HG03442 (cell line): Measurements from ENCODE around the gene FAF1.
"Not testable (repeated sequence)": the region's sequence is repeated elsewhere in the genome, so short reads cannot be mapped to it uniquely, and the experiment has no call there.

Source experiments
- ATAC-seq: cut with Tn5 transposase; IDR thresholded peaks from one replicate; pipeline ENCODE4 v1.9.1; 2021; ENCODE audit warnings: mild to moderate bottlenecking, moderate library complexity; ENCODE audit not compliant: unreplicated experiment

Gene FAF1

DNA sequence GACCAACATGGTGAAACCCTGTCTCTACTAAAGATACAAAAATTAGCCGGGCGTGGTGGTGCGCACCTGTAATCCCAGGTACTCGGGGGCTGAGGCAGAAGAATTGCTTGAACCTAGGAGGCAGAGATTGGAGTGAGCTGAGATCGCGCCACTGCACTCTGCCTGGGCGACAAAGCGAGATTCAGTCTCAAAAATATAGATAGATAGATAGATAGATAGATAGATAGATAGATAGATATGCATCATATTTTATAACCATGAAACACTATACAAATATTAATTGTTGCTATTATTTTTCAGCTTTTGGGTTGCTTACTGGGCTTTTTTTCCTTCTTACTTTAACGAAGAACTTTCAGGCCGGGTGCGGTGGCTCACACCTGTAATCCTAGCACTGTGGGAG, 4.8 kb upstream of the FAF1 start:
- ATAC-seq: no peak

DNA sequence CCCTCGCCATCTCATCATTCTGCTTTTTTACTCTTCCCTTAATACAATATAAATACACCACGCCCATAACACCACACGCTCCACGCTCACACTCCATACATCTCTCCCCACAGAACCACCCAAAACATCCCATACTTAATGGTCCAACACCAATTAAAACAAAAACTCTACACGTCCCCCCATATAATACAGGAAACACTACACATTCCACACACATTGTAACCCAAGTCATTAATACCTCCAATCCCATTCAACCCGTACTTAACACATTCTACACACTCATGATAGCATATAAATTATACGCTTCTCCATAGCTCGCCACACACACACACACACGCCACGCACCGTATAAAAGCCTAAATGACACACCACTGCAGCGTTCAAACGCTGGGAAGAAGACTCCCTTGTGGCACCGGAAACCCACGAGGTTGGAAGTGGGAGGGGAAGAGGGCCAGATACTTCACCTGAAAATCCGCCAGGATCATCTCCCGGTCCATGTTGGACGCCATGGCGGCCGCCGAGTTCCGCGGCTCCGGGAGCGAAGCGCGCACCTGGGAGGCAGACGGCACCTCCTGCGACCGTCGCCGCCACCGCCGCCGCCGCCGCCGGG, 659 bp downstream of the FAF1 start:
- ATAC-seq: no peak

DNA sequence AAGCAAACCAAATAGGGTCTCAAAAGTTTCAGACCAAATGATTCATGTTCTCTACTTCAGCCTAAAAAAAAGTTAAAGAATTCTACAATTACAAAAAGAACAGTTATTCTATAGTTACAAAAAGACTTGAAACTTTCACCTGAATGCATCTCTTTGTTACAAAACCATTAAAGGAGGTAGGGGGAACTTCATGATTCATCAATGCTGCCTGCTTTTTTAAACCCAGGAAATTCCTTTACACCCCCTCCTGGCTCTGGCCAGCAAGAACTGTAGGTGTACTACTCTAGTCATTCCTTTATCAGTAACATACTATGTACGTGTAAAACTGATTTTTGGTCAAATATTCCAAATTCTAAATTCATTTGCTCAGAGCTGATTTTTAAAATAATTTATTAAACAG, 5.0 kb downstream of the FAF1 start:
- no peak for ATAC-seq

DNA sequence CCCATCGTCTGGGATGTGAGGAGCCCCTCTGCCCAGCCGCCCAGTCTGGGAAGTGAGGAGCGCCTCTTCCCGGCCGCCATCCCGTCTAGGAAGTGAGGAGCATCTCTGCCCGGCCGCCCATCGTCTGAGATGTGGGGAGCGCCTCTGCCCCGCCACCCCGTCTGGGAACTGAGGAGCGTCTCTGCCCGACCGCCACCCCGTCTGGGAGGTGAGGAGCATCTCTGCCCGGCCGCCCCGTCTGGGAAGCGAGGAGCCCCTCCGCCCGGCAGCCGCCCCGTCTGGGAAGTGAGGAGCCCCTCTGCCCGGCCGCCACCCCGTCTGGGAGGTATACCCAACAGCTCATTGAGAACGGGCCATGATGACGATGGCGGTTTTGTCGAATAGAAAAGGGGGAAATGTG, 7.5 kb downstream of the FAF1 start:
- not testable (repeated sequence) for ATAC-seq

DNA sequence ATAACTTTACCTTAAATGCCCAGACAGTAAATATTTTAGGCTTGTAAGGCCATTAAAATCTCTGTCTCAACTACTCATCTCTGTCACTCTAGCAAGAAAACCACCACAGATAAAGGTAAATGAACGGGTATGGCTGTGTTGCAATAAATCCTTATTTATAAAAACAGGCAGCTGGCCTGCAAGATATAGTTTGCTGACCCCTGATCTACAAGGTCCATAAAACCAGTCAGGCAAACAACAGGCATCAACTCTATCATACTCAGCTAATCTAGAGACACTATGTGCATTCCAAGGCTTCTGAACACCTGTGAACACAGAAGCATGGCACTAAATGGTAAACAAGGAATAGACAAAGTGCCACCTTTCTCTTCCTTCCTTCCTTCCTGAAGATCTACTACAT, 9.7 kb downstream of the FAF1 start:
- no peak for ATAC-seq

DNA sequence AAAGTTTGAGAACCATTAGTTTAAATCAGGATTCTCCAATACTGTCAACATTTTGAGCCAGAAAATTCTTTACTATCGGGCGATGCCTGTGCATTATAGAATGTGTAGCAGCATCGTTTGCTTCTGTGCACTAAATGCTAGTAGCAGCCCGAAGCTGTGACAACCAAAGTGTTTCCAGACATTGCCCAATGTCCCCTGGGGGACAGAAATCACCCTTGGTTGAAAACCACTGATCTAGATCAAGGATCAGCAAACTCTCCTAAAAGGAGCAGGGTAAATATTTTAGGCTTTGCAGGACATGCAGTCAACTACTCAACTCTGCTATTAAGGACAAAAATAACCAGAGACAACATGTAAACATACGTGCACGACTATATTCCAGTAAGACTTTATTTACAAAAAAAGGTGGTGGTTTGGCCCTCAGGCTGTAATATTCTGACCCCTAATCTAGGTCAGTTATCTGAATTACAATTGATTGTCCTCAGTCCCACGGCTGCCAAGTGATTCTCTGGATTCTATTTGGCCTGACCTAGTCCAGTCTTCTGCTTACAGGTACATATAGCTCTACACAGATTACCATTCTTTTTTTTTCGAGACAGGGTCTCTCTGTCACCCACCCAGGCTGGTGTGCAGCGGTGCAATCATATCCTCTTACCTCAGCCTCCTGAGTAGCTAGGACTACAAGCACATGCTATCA, 10.6 kb downstream of the FAF1 start:
- no peak for ATAC-seq

DNA sequence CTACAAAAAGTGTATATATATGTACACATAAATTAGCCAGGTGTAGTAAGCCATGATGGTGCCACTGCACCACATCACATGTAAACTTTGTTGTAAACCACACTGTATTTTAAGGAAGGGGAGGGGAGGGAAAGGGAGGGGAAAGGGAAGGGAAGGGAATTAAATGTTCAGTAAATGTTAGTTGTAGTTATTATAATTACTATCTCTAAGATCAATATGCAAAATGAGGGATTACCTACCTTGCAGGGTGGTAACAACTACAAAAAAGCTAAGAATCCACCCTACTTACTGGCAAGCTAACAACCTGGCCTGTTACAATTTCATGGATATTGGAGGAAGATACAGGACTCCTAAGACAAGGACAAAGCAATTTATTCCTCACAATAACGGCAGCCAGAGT, 17.7 kb downstream of the FAF1 start:
- ATAC-seq: no peak

DNA sequence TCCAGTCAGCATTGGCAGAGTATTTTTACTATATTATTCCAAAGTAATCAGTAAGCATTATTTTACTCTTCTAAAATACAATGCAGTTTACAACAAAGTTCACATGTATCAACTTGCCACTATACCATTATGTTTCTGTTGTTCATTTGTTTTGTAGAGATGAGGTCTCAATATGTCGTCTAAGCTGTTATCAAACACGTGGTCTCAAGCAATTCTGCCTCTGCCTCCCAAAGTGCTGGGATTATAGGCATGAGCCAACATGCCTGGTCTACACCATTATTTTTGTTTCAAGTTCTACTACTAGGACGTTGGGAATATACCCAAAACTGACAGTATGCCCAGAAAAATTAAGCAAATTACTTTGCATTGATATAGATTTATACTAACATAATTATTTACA, 19.8 kb downstream of the FAF1 start:
- no peak for ATAC-seq

DNA sequence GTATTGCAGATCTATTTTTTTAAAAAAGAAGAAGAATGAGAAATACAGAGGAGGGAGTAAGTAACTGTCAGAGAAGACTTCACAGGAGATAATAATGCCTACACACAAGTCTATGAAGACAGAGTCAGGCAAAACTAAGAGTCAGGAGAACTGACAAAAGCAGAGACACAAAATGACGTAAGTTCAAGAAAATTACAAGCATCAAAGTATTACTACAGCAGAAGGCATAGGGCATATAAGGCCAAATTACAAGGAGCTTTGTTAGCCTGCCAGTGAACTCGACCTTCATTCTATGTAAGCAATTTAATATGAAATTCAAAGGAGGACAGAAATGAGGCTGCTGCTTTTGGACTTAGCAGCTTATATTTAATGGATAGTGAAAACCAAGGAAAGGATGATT, 23.7 kb downstream of the FAF1 start:
- ATAC-seq: no peak

DNA sequence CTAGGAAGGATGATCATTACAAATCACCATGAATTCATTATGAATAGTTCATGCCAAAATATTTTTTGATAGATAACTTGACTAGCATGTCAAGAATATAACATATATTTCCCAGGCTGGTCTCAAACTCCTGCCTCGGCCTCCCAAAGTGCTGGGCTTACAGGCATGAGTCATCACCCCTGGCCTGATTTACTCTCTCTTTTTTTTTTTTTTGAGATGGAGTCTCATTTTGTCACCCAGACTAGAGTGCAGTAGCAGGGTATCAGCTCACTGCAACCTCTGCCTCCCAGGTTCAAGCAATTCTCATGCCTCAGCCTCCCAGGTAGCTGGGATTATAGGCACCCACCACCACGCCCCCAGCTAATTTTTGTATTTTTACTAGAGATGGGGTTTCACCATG, 24.8 kb downstream of the FAF1 start:
- not testable (repeated sequence) for ATAC-seq

DNA sequence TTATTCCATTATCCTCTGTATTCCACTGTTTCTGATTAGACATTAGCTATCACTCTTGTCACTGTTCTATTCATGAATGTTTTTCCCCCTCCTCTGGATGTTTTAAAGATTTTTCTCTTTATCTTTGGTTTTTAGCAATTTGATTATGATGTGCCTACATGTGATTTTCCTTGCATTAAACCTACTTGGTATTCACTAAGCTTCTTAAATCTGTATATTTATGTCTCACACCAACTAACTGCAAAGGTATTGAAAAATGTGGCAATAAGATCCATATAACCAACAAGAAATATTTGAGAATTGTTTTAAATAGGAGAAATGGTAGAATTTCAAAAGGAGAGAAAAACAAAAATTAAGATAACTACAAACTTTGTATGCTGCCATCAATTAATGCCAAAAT, 25.2 kb downstream of the FAF1 start:
- no peak for ATAC-seq

DNA sequence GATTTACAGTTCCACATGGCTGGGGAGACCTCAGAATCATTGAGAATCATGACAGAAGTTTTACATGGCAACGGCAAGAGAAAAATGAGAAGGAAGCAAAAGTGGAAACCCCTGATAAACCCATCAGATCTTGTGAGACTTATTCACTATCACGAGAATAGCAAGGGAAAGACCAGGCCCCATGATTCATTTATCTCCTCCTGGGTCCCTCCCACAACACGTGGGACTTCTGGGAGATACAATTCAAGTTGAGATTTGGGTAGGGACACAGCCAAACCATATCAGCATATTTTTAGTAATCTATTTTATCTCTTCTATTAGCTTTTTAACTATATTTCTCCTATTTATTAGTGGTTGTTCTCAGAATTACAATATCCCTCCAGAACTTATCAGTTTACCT, 26.3 kb downstream of the FAF1 start:
- not testable (repeated sequence) for ATAC-seq

DNA sequence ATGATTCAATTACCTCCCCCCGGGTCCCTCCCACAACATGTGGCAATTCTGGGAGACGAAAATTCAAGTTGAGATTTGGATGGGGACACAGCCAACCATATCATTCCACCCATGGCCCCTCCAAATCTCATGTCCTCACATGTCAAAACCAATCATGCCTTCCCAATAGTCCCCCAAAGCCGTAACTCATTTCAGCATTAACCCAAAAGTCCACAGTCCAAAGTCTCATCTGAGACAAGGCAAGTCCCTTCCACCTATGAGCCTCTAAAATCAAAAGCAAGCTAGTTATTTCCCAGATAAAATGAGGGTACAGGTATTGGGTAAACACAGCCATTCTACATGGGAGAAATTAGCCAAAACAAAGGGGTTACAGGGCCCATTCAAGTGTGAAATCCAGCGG, 28.0 kb downstream of the FAF1 start:
- ATAC-seq: not testable (repeated sequence)

DNA sequence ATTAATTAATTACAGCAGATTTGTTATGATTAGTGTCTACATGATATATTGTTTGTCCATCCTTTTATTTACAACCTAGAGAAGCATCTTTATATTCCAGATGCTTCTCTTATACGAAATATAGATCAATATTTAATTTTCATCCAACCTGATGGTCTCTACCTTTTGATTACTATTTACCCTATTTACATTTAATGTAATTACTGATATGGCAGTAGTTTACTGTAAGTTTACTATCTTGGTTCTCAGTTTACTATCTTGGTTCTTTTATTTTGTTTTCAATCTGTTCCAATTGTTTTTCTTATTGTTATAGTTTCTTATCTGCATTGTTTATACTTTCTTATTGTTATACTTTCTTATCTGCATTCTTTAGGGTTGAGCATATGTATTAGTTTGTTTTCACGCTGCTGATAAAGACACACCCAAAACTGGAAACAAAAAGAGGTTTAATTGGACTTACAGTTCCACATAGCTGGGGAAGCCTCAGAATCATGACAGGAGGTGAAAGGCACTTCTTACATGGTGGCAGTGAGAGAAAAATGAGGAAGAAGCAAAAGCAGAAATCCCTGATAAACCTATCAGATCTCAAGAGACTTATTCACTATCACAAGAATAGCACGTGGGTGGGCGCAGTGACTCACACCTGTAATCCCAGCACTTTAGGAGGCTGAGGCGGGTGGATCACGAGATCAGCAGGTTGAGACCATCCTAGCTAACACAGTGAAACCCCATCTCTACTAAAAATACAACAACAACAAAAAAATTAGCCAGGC, 28.9 kb downstream of the FAF1 start:
- ATAC-seq: no peak

DNA sequence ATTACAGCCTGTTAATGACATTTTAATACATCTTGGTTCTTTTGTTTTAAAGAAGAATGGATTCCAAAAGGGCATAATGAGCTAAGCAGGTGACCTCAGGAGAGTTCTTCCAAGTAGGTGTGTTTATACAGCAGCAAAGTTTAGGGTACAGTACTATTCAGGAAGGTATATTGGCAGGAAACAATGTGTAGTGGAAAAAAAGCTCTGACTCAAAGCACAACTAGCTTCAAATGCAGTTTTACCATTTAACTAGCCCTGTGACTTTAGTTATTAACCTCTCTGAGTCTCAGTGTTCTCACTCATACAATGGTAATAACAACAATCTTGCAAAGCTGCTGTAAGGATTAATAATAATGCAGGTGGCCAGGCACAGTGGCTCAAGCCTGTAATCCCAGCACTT, 29.9 kb downstream of the FAF1 start:
- peak; percentile 72 for ATAC-seq

DNA sequence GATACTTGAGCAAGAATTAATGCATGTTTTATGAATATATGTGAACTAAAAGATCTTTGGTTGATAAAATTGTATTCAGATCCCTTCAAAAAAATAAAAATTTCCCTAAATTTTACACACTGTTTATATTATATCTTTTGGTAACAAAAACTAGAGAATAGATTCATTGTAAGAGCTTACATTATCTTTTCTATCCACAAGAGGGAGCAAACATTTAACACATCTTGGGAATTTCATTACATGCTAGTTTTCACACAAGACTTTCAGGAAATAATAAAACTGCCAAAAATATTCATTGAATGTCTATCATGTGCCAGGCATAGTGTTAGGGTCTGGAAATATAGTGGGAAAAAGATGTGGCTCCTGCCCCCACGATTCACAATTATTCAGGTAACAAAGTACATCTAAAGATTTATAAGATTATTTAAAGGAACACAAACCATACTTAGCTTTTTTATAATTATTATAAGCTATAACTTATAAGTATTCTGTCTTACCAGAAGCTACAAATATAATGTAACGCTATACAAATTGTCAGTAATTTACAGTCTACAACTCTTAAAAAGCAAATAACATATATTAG, 30.6 kb downstream of the FAF1 start:
- ATAC-seq: no peak

DNA sequence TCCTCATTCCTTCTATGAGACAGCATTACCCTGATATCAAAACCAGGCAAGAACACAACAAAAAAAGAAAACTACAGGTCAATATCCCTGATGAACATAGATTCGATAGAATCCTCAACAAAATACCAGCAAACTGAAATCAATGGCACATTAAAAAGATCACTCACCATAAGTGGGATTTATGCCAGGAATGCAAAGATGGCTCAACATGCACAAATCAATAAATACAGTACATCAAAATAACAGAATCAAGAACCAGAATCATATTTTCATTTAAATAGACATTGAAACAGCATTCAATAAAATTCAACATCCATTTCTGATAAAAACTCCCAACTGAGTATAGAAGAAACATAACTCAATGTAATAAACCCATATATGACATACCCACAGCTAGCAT, 36.5 kb downstream of the FAF1 start:
- no peak for ATAC-seq

DNA sequence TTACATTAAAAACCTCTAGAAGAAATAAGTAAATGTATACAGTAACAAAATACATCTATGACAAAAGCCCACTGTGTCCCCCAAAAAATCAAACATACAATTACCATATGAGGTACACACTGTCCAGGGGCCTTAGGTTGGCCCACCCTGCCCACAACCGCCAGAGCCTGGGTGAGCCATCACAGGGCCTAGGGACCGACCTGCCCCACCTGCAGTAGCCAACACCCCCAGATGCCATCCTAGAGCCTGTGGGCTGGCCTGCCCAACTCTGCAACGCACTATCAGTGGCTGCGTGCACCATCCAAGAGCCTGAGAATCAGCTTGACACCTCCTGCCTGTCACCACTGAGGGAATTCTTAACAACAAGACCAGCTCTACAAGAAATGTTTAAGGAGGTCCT, 39.0 kb downstream of the FAF1 start:
- ATAC-seq: no peak

DNA sequence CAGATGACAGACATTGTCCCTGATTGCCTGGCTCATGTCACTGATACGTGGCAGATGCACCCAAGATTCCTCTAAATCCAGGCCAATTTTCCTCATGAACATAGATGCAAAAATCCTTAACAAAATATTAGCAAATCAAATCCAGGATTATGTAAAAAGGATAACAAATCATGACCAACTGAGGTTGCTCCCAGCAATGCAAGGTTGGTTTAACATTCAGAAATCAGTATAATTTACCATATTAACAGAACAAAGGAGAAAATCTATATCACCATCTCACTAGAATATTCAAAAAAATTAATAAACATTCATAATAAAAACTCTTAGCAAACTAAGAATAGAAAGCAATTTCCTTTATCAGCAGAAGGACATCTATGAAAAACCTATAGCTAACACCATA, 39.7 kb downstream of the FAF1 start:
- no peak for ATAC-seq

DNA sequence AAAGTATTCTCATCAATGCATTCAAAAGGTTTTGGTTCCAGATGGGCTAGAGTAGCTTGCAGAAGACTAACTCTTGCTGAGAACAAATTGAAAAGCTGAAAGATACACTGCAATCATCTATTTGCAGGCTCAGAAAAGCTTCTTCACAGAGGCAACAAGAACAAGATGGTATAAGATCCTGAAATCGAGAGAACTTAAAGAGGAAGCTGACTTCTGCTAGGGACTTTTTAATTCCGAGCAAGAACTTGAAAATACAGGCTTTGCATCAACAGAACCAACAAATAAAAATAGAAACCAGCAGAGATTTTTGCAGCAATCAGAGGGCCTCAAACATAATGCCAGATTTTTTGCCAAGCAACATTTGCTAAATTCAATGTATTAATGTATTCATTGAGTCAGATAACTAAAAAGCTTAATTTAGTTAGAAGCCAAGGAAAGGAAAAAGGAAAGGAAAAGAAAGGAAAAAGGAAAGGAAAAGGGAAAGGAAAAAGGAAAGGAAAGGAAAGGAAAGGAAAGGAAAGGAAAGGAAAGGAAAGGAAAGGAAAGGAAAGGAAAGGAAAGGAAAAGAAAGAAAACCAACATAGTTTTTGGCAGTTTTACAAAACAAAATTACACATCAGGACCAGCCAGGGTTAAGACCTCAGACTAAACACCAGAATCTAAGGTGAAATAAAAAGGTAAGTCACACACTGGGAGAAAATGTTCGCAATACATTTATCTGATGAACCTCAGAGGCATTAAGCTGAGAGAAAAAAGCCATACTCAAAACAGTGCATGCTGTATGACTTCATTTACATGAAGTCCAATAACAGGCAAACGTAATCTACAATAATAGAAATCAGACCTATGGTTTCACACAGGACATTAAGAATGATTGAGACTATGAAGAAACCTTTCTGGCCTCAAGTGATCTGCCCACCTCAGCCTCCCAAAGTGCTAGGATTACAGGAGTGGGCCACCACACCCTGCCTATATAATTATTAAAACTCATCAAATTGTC, 42.6 kb downstream of the FAF1 start:
- ATAC-seq: peak; percentile 68

DNA sequence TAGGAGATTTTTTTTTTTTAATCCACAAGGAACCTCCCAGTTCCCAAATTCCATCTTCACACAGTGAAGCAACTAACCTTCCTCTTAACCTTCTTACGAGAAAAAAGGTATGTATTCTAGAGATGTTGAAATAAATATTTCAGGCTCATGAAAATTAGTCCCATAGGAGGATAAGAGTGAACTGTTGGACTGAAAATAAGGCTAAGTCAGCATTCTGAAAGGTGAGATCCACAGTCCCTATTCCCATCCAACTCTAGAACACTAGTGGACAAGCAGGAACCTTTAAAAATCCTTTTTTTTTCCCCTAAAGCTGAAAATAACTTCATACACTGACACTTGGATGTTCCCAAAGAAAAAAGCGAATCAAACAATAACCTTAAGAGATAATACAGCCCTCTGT, 44.4 kb downstream of the FAF1 start:
- no peak for ATAC-seq
